Adrenal gland (tissue), 12 donors: ENCODE data around the gene CDYL. TPM values are rescaled to one million over a fixed set of nuclear protein-coding genes. Genes with fewer than 3 reads are reported as not detected.

Experiments
- DNase-seq, 7 donors: peaks; one replicate each; pipeline ENCODE4 v3.0.0-alpha.2; 2019 to 2020
- H3K27ac ChIP-seq, 5 donors: fragments of 200-600 bp; sonication (generic) in 4 of 5; 1 replicate in 3 of 5; 2 replicates in 2 of 5; pipeline versions ENCODE4 v1.5.1 to v1.8.0; 2016 to 2020; ENCODE audit warnings: mild to moderate bottlenecking in 1 of 5
- H3K27me3 ChIP-seq: fragments of 200-600 bp; 2 replicates; pipeline ENCODE4 v1.8.0; 2021
- H3K36me3 ChIP-seq, 2 donors: fragments of 200-600 bp; replicated peaks in 1 of 2; 1 replicate in 1 of 2; 2 replicates in 1 of 2; pipeline versions ENCODE4 v1.5.1 to v1.8.0; 2018 to 2022
- H3K4me1 ChIP-seq, 2 donors: fragments of 200-600 bp; replicated peaks in 1 of 2; 1 replicate in 1 of 2; 2 replicates in 1 of 2; pipeline versions ENCODE4 v1.5.1 to v1.8.0; 2018 to 2021
- H3K4me3 ChIP-seq, 4 donors: fragments of 200-600 bp; sonication (generic) in 3 of 4; one replicate each; pipeline ENCODE4 v1.5.1; 2016 to 2018
- H3K9me3 ChIP-seq, 3 donors: fragments of 200-600 bp; sonication (generic) in 1 of 3; replicated peaks in 1 of 3; 1 replicate in 2 of 3; 2 replicates in 1 of 3; pipeline versions ENCODE4 v1.5.1 to v1.8.0; 2016 to 2021
- CTCF ChIP-seq, 6 experiments: fragments of 450-650 bp in 4 of 6; fragments of 200-600 bp in 2 of 6; sonication (generic) in 1 of 6; IDR thresholded peaks; 1 replicate in 5 of 6; 2 replicates in 1 of 6; pipeline versions ENCODE4 v1.5.1 to v1.8.0; 2016 to 2021; ENCODE audit warnings: antibody characterized with exemption in 6 of 6, mild to moderate bottlenecking in 2 of 6, moderate library complexity in 1 of 6
- POLR2A ChIP-seq, 2 donors: fragments of 450-650 bp; IDR thresholded peaks; one replicate each; pipeline ENCODE4 v1.6.1; 2017; ENCODE audit warnings: antibody characterized with exemption in 2 of 2, mild to moderate bottlenecking in 2 of 2, moderate library complexity in 1 of 2
- WGBS, 4 donors: extraction: QIAGEN DNeasy Blood & Tissue Kit in 2 of 4; methylation state at CpG; one replicate each; pipeline versions ENCODE4 v1.1.5 to v1.1.7; 2013 to 2017; 5-methylcytosine and 5-hydroxymethylcytosine counted together
- intact Hi-C, 2 donors: fragments of 100-400 bp; cut with DNase I; formaldehyde crosslinking; loops; one replicate each; pipeline versions ENCODE4 v1.14.1 to v1.15.0; 2022 to 2023
- polyA plus RNA-seq, 3 donors: library from polyadenylated mRNA; stranded (reverse); fragments of 200-250 nt in 2 of 3; fragments of 350-450 nt in 1 of 3; fragmentation: Illumina TruSeq in 1 of 3; extraction: RNeasy Lipid Tissue Mini Kit (QIAGEN cat#74804) in 1 of 3; gene quantifications; one replicate each; pipeline ENCODE4 v1.2.3, GENCODE V29; 2013 to 2014
- total RNA-seq, 9 donors: library from RNA; depleted of rRNA in 4 of 9; stranded (reverse); fragments of >200 nt in 4 of 9; fragments of 120-200 nt in 1 of 9; fragmentation: NEBNext Ultra II Directional in 1 of 9; extraction: Animal tissue kit (Norgen Biotek cat#: 25700) in 1 of 9; gene quantifications; one replicate each; pipeline versions ENCODE4 v1.1.0 to v1.2.4, GENCODE V29; 2013 to 2023
- donor health status: healthy with polysubstance abuse.
- donor health status: Bipolar disorder and iron deficiency.
- donor health status: DM: yes; HTN: yes; CAD: no.
- donor health status: DM: no; HTN: no; CAD: no.
- donor health status: DM: no; HTN: no; CAD: no.
- donor health status: DM: yes; HTN: yes; CAD: no.

The CDYL gene
- total and polyA plus RNA-seq, 12 donors = 3.3 to 47.1 (median 24.8) TPM

- no peak for DNase-seq
- WGBS, 4 donors = 95 to 97% (median 96%) methylated on average over 9 of the region's 9 CpGs
- Histone ChIP-seq H3K9me3 (no peaks in the 10 kb centered on the region), H3K36me3 (no peaks in the 10 kb centered on the region), H3K27me3 (no peaks in the 10 kb centered on the region), H3K4me1 (peaks cover 7 to 29% of the 10 kb centered on the region in 2 donors), H3K4me3 (no peak overlapping the region), H3K27ac (no peak overlapping the region)
- intact Hi-C loops = no loop called here
- no peak for TF ChIP-seq POLR2A (IDR thresholded peaks at IDR 0.05)
- TF ChIP-seq CTCF (IDR thresholded peaks at IDR 0.05) = no peak
These were observed 134.0 kb downstream of the CDYL start for GRCh38 chr6:4910037-4910760.

DNA sequence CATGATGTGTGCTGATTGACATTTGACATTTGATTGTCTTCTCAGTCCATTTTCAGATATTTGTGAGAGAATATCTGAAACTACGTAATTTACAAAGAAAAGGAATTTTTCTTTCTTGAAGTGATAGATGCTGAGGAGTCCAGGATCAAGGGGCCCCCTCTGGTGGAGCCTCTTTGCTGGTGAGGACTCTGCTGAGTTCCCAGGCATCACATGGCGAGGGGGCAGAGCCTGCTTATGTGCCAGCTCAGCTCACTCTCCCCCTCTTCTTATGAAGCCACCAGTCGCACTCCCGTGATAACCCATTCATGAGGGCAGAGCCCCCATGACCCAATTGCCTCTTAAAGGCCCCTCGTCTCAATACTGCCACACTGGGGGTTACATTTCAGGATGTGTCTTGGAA, 136.4 kb downstream of the CDYL start:
- no peaks in the 10 kb centered on the region for H3K9me3 ChIP-seq
- intact Hi-C loops = no loop called here
- TF ChIP-seq CTCF (IDR thresholded peaks at IDR 0.05) = no peak
- no peak for TF ChIP-seq POLR2A (IDR thresholded peaks at IDR 0.05)
- no peak for DNase-seq
- H3K27me3 ChIP-seq = no peaks in the 10 kb centered on the region
- H3K4me3 ChIP-seq = no peak overlapping the region
- no peaks in the 10 kb centered on the region for H3K36me3 ChIP-seq
- H3K27ac ChIP-seq = no peak overlapping the region
- WGBS, 4 donors = 92 to 99% (median 95%) methylated on average over 5 of the region's 5 CpGs
- H3K4me1 ChIP-seq = peaks cover 0 to 13% of the 10 kb centered on the region in 2 donors

- 67 to 77% (median 71%) methylated on average over 10 of the region's 10 CpGs for WGBS, 4 donors
- H3K27ac ChIP-seq = no peak overlapping the region
- H3K4me1 ChIP-seq = peaks cover 0 to 13% of the 10 kb centered on the region in 2 donors
- TF ChIP-seq CTCF (IDR thresholded peaks at IDR 0.05) (no peak), POLR2A (IDR thresholded peaks at IDR 0.05) (no peak)
- no peaks in the 10 kb centered on the region for H3K27me3 ChIP-seq
- no peak overlapping the region for H3K4me3 ChIP-seq
- H3K9me3 ChIP-seq = no peaks in the 10 kb centered on the region
- intact Hi-C loops = no loop called here
- no peaks in the 10 kb centered on the region for H3K36me3 ChIP-seq
- no peak for DNase-seq
These were observed 137.7 kb downstream of the CDYL start for GRCh38 chr6:4913705-4914419.

DNA sequence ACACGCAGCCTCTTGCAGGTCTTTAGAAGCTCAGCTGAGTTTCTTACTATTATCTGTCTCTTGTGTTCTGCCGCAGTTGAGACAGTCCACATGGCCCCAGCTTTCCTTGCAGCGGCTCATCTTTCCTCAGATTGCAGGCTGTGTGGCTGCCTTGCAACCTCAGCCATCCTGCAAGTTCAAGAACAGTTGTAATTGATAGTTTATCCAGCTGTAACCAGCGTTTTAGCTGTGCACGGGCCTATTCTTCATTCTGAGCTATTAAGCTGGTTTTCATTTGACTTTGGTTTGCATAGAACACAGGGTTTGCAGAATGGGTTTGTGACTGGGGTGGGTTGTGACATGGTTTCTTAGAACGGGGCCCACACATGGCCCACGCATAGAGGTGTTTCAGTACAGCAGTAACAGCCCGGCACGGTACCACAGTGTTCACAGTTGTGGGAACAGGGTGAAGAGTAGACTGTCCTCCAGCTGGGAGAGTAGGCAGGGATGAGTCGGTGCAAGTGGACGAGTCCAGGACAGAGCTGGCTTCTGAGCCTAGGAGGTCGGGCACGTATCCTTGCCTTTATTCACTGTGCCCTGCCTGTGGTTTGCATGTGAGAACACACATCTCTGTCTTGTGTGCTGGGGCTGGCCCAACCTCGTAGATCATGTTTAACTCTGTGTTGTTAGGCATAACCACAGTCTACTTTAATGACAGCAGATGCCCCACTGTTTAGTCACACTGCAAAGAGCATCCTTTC, 138.4 kb downstream of the CDYL start:
- H3K9me3 ChIP-seq = no peaks in the 10 kb centered on the region
- H3K4me1 ChIP-seq = peaks cover 0 to 13% of the 10 kb centered on the region in 2 donors
- intact Hi-C loops = no loop called here
- no peak overlapping the region for H3K4me3 ChIP-seq
- no peaks in the 10 kb centered on the region for H3K27me3 ChIP-seq
- no peak overlapping the region for H3K27ac ChIP-seq
- no peaks in the 10 kb centered on the region for H3K36me3 ChIP-seq
- WGBS, 4 donors = 62 to 77% (median 68%) methylated on average over 14 of the region's 14 CpGs
- DNase-seq = no peak
- TF ChIP-seq CTCF (IDR thresholded peaks at IDR 0.05) = no peak
- TF ChIP-seq POLR2A (IDR thresholded peaks at IDR 0.05) = no peak
